VCaP (cell line): Measurements from ENCODE around the gene SPSB4.

Source experiments
- H3K27ac ChIP-seq: fragments of 450-650 bp; 2 replicates; pipeline ENCODE4 v1.5.1; 2017
- TF ChIP-seq, protein P1 (sequence below): fragments of 450-650 bp; conservative IDR thresholded peaks from 2 replicates; pipeline ENCODE4 v1.5.1; 2017; ENCODE audit warnings: mild to moderate bottlenecking, moderate library complexity

The SPSB4 gene

DNA sequence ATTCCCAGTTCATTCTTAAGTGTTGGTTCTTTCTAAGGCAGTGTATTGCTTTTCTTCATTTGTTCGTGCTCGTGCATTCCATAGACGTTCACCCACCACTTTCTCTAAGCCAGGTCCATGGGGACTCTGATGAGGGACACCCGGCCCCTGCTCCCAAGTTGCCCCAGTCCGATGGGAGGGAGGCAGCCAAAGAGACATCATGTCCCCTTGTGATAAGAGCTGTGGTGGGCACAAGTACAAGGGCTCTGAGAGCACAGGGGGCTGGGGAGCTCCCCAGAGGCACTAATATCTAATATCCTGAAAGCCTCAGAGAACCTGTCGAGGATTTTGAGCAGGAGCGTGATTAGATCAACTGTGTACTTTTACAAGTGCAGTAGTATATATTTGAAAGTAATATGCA, 6.3 kb downstream of the SPSB4 start:
- no peak overlapping the region for H3K27ac ChIP-seq
- TF ChIP-seq, protein P1, sequence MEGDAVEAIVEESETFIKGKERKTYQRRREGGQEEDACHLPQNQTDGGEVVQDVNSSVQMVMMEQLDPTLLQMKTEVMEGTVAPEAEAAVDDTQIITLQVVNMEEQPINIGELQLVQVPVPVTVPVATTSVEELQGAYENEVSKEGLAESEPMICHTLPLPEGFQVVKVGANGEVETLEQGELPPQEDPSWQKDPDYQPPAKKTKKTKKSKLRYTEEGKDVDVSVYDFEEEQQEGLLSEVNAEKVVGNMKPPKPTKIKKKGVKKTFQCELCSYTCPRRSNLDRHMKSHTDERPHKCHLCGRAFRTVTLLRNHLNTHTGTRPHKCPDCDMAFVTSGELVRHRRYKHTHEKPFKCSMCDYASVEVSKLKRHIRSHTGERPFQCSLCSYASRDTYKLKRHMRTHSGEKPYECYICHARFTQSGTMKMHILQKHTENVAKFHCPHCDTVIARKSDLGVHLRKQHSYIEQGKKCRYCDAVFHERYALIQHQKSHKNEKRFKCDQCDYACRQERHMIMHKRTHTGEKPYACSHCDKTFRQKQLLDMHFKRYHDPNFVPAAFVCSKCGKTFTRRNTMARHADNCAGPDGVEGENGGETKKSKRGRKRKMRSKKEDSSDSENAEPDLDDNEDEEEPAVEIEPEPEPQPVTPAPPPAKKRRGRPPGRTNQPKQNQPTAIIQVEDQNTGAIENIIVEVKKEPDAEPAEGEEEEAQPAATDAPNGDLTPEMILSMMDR: no peak

DNA sequence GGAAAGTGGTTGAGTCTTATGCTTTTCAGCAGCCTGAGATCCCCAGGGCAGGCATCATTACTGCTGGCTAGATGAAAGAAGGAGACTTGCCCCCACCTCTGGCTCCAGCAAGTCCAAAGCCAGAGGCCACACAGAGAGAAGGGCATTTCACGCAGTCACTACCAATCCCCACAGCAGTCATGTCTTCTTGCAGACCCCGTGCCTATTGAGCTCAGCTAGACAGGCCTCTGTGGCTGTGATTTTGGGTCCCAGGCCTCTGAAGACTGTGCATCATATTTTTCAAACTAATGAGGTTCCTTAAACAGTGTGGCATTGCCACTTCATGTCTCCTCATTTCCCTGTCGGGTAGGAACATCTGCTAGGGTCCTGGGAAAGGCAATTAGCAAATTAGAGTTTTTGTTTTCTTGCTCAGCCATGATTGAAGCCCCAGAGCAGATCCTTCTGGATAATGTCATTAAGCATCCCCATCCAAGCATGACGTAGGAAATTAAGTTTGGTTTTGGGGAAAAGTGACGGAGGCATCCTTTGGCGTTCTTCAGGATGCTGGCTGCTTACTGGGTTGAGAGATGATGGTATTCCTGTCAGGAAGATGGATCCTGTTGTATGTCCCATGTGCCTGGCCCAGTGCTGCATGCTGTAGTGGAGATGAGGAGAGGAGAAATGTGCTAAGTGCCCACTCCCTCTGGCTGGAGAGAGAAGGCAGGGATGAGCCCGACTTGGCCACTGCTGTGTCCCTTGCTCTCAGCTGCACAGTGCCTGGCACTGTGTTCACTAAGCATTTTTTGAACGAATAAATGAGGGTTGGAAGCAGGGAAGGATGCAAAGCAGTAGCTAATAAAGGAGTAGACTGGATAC, 7.0 kb downstream of the SPSB4 start:
- H3K27ac ChIP-seq: no peak overlapping the region
- TF ChIP-seq, protein P1: no peak

DNA sequence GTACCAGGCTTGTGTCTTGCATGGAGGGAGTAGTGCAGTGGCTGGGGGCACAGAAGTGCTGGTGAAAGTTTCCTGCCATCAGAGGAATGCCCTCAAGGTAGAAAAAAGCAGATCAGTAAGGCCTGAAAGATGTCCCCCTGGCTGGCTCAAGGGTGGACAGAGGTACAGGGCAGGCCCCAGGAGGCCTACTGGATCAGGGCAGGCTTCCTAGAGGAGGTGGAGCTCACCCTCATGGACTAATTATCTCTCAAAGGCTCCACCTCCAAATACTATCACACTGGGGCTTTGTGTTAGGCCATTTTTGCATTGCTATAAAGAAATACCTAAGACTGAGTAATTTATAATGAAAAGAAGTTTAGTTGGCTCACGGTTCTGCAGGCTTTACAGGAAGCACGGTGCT, 7.8 kb downstream of the SPSB4 start:
- TF ChIP-seq, protein P1: no peak
- no peak overlapping the region for H3K27ac ChIP-seq

DNA sequence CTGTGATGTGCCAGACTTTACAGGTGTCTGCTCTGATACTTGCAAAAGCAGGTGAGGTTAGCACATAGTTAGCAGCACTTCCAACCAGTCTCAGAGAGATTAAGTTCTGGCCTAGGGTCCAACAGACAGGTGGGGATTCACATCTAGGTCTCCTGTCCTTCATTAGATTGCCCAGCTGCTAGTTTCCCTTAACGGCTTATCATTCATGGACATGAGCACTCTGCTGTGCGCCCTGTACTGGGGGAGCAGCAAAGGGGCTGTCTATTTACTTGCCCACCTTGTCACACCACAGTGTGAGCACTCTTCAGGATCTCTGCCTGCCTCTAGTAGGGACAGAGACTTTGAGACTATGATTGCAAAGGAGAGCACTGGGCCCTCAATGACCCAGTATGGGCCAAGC, 8.7 kb downstream of the SPSB4 start:
- TF ChIP-seq, protein P1: no peak

DNA sequence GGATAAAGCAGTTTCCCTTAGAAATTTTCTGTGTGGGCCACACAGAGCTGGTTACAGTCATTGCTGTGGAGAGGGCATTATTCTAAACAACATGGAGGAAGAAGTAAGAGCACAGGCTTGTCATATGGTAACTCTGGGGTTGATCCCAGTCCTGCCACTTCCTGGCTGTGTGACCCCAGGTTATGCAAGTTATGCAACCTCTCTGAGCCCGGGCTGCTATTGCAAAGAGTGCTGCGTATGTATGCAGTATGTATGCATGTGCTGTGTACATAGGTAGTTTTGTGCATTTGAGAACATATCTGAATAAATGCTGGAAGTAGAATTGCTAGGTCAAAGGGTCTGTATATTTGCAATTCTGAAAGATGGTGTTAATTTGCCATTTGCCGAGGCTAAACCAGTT, 9.2 kb downstream of the SPSB4 start:
- TF ChIP-seq, protein P1: no peak
- no peak overlapping the region for H3K27ac ChIP-seq

More for the DNA sequence above, 8.7 kb downstream of the SPSB4 start:
- H3K27ac ChIP-seq: no peak overlapping the region

DNA sequence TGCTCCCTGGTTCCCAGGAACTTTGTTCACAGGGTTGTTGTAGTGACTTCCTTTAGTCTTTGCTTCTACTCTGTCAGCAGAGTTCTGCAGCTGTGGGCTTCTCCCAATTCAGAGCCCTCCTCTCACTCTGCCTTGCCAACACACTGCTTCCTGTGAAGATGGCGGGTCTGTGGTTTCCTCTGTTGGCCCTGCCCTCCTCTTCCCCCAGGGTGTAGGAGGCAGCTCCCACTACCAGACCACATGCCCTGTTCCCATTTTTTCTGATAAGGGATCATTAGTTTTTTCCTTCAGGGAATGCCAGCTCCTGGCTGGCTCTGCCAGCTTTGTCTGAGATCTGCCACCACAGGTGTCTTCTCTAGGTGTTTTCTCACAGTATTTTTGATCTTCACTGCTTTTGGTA, 12.7 kb downstream of the SPSB4 start:
- no peak overlapping the region for H3K27ac ChIP-seq
- TF ChIP-seq, protein P1: no peak

DNA sequence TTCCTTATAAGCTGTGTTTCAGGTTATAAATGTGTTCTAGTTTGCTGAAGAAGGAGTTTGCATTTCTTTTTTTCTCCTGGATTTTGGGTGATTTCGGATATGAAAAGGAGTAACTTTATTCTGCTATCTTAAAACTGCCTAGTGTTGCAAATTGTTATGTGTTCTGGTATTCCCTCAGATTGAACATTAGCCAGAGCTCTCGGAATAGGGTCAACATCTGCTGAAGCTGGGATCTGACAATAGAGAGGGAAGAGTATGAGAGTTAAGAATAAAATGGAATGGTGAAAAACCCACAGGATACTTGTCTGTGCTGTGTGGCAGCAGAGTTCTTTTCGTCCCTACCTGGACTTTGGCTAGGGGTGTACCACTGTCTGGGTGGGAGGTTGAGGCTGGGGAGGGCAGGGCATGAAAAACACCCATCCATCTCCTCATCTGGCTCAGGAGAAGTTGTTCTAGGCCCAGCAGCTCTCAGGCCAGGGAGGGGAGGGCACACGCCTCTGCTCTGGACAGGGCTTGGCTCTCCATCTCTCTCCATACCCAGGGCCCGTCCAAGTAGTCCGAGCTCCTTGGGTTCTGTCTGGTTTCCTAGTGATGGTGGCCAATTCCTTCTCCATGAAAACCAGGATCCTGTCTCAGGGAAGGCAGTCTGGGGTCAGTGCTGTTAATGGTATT, 13.2 kb downstream of the SPSB4 start:
- TF ChIP-seq, protein P1: no peak
- H3K27ac ChIP-seq: no peak overlapping the region
